Mucosa of stomach (tissue), 1 donor: ENCODE measurements around the gene FADS3.

Experiments used
- H3K27me3 ChIP-seq: one replicate; pipeline ENCODE4 v1.7.0; 2013; ENCODE audit warnings: mild to moderate bottlenecking, low read length; ENCODE audit not compliant: control insufficient read depth, insufficient read depth
- H3K36me3 ChIP-seq: one replicate; pipeline ENCODE4 v1.7.0; 2013; ENCODE audit warnings: low read length; ENCODE audit not compliant: control insufficient read depth, insufficient read depth
- H3K4me1 ChIP-seq: one replicate; pipeline ENCODE4 v1.7.0; 2013; ENCODE audit warnings: mild to moderate bottlenecking, low read length; ENCODE audit not compliant: control insufficient read depth, insufficient read depth
- H3K4me3 ChIP-seq: one replicate; pipeline ENCODE4 v1.7.0; 2013; ENCODE audit warnings: low read length
- H3K9ac ChIP-seq: one replicate; pipeline ENCODE4 v1.7.0; 2013; ENCODE audit warnings: mild to moderate bottlenecking, low read length, moderate library complexity
- H3K9me3 ChIP-seq: one replicate; pipeline ENCODE4 v1.7.0; 2013; ENCODE audit warnings: mild to moderate bottlenecking, low read length, moderate library complexity; ENCODE audit not compliant: control insufficient read depth
- donor health status: Pancreatic carcinoma.

FADS3 gene

DNA sequence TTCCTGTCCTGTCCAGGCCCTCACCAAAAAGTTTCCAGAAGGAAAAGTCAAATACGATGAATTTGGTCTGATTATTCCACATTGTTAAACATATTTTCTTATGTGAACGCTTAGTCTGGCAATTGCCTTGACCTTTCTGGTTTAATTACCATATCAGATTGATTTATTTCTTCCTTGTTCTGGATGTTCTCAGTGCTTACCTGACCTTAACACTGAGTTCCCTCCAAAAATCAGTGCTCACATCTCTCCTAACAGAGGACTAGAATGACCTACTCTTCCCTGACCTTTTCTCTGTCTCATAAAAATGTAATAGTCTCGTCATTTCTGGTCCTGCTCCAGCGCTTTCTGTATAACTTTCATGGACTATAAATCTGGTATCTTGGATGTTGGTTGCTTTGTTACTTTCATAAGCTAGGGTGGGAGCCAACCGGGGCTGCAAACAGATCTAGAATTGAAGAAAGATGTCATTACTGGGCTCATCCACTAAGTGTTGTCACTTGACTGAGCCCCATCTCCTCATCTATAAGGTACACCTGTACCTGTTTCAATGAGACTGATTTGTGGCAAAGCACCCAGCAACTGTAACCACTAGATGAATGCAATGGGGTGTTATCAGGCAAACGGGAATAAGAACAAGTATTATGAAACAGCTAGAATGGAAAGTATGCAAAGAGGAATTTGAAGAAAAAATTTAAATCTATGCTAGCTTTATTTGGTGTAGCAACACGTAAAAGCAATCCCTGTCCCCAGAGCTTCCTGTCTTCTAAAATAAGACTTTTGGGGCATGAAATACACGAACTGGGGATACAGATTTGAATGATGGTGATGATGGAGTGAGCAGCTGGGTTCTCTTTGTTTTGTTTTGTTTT lies 60.9 kb downstream of the FADS3 start:
- Histone ChIP-seq H3K36me3 (no peaks in the 10 kb centered on the region), H3K27me3 (peaks cover 48% of the 10 kb centered on the region), H3K9me3 (no peaks in the 10 kb centered on the region), H3K4me1 (no peaks in the 10 kb centered on the region), H3K4me3 (no peak overlapping the region), H3K9ac (no peak overlapping the region)

DNA sequence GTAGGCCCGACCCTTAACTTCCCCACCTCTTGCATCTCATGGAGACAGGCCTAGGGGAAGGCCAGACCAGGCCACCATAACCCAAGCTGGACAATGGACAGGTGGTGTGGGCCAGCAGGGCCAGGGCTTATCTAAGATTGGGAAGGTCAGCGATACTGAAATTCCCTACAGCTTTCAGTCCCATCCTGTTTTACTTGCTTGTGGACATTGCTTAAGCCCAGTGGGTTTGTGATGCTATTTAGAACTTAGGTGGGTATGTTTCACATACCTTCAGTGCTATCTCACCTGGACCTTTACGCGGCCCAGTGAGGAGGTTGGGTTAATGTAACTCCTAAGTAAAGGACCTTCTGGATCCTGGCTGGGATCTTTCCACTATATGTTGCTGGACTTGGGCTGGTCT lies 61.5 kb downstream of the FADS3 start:
- no peak overlapping the region for H3K9ac ChIP-seq
- H3K27me3 ChIP-seq, result peaks cover 48% of the 10 kb centered on the region
- H3K4me1 ChIP-seq, result no peaks in the 10 kb centered on the region
- H3K4me3 ChIP-seq, result no peak overlapping the region
- H3K36me3 ChIP-seq, result no peaks in the 10 kb centered on the region
- no peaks in the 10 kb centered on the region for H3K9me3 ChIP-seq

DNA sequence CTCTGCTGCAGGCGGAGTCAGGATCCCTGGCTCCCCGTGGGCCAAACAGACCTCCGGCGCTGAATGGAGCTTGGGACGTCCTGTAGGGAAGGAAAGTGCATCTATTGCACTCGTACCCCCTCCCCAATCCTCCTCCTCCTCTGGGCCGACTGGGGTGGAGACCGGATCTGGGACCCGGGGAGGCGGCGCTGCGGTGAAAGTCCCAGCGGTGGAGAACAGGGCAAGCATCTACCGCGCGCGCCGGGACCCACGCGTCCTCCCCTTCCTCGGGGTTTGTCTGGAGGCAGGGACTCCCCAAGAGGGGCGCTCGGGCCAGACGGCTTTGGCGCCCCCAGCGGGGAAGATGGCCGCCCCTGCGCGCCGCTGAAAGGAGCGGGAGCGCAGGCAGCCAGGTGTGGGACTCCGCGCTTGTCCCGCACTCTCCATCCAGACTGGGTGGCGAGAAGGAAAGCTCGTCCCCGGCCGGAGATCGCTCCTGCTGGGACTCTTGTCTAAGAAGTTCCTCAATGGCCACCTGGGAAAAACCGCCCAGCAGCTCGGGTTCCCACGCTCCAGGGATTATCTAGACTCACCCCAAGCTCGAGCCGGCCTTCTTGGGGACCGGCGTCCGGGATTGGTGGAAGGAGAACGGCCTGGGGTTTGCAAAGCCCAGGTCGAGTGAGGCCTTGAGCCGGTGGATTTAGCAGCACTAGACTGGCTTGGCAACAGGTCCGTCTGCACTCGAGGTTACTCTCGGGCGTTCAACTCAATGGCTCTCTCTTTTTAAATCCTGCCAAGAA lies 62.5 kb downstream of the FADS3 start:
- no peak overlapping the region for H3K4me3 ChIP-seq
- peaks cover 48% of the 10 kb centered on the region for H3K27me3 ChIP-seq
- H3K9me3 ChIP-seq, result no peaks in the 10 kb centered on the region
- no peaks in the 10 kb centered on the region for H3K36me3 ChIP-seq
- H3K9ac ChIP-seq, result peak overlapping the region; percentile 34
- no peaks in the 10 kb centered on the region for H3K4me1 ChIP-seq

DNA sequence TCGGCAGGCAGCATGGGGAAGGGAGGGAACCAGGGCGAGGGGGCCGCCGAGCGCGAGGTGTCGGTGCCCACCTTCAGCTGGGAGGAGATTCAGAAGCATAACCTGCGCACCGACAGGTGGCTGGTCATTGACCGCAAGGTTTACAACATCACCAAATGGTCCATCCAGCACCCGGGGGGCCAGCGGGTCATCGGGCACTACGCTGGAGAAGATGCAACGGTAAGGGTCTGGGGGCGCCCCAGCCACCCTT lies 63.0 kb downstream of the FADS3 start:
- Histone ChIP-seq H3K9me3 (no peaks in the 10 kb centered on the region), H3K36me3 (no peaks in the 10 kb centered on the region), H3K4me3 (no peak overlapping the region), H3K4me1 (no peaks in the 10 kb centered on the region), H3K9ac (peak overlapping the region; percentile 34), H3K27me3 (peaks cover 45% of the 10 kb centered on the region)

DNA sequence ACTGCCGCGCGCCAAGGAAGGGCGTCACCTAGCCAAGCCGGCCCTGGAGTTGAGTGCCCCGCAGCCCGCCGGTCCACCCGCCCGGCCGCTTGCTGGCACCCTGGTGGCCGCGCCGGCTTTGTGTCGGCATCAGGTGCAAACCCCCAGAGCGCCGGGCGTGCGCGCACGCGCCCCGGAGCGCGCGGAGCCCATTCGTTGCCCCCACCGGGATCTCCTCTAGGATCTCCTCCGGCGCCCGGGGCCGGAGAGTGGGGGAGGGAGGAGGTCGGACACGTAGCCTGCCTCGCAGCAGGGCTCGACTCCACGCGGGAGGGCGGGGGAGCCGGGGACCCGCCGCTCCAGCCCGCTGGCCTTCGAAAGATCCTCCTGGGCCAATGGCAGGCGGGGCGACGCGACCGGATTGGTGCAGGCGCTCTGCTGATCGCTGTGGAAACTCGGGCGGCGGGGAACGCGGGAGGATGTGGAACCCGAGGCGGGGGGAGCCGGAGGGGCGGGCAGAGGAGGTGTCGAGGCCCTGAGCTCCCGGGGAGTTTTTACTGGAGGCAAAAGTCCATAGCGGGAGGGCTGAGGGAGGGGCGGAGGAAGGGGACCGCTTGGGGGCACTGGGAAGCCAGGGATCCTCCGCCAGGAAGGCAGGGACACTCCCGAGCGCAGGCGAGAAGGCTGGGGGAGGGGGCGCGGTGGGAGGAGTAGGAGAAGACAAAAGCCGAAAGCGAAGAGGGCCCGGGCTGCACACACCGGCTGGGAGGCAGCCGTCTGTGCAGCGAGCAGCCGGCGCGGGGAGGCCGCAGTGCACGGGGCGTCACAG lies 63.6 kb downstream of the FADS3 start, which contains the start of gene FADS2:
TSS of gene FADS2 (plus strand) at position 730 of the 808 bp plus-strand sequence. CDS start 91 bp downstream, outside the sequence.
- Histone ChIP-seq H3K27me3 (peaks cover 45% of the 10 kb centered on the region), H3K4me1 (no peaks in the 10 kb centered on the region), H3K4me3 (no peak within 1 kb of the TSS), H3K36me3 (no peaks in the 10 kb centered on the region), H3K9me3 (no peaks in the 10 kb centered on the region), H3K9ac (peak within 1 kb of the TSS; percentile 34)

DNA sequence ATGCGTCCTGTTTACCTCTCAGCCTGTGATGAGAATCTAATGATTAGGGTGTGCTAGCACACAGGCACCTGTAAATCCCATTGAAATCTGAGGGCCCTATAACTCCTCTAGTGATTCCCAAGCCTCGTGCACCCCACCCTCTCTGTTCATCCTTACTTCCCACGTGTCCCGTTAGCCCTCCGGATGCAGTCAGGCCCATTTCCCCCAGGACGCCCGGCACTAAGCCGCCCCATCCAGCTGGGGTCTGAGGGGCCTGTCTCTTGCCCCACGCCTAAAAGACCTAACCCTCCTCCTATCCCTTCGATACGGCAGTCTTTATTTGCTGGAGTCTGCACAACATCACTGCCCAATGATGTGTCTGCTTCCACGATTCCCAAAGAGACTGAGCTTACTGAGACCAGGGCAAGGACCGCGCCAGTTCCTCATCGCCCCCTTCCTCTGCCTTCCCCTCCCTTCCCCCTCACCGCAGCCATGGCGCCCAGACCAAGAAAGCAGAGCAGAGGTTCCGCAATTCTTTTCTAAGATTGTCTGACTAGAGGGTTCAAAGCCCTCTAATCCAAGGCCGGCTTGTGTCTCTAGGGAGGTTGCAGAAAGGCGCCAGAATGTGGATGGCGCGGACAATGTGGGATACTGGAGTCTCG lies 64.3 kb downstream of the FADS3 start:
- H3K4me3 ChIP-seq, result no peak overlapping the region
- no peaks in the 10 kb centered on the region for H3K4me1 ChIP-seq
- no peaks in the 10 kb centered on the region for H3K36me3 ChIP-seq
- H3K9me3 ChIP-seq, result no peaks in the 10 kb centered on the region
- peaks cover 45% of the 10 kb centered on the region for H3K27me3 ChIP-seq
- peak overlapping the region; percentile 33 for H3K9ac ChIP-seq
